ENCODE measurements around the gene SEC14L3.

The SEC14L3 gene

GRCh38 chr22:30421695-30422480 lies 49.9 kb downstream of the SEC14L3 start:
- no peak for DNase-seq

- DNase-seq, result no peak
These were observed 51.3 kb downstream of the SEC14L3 start for GRCh38 chr22:30420347-30421125.

GRCh38 chr22:30416837-30417236 lies 55.0 kb downstream of the SEC14L3 start:
- no peak for DNase-seq

- no peak for DNase-seq
These were observed 55.4 kb downstream of the SEC14L3 start for GRCh38 chr22:30416403-30416802.

- no peak for DNase-seq
These were observed 57.2 kb downstream of the SEC14L3 start for GRCh38 chr22:30414525-30415047.

GRCh38 chr22:30413745-30414524 lies 57.9 kb downstream of the SEC14L3 start:
- DNase-seq, result no peak

- no peak for DNase-seq
These were observed 58.8 kb downstream of the SEC14L3 start for GRCh38 chr22:30413001-30413400.

GRCh38 chr22:30411780-30412179 lies 60.0 kb downstream of the SEC14L3 start:
- no peak for DNase-seq
